Measurements from ENCODE around the gene C5orf34. TPM values are rescaled to one million over a fixed set of nuclear protein-coding genes. Genes with fewer than 3 reads are reported as not detected.

The C5orf34 gene
- total and polyA plus RNA-seq, 2 donors (not counting 3 experiments of a cell fraction or from before 2014, with no cell fraction given): 2.1 to 6.5 TPM

DNA sequence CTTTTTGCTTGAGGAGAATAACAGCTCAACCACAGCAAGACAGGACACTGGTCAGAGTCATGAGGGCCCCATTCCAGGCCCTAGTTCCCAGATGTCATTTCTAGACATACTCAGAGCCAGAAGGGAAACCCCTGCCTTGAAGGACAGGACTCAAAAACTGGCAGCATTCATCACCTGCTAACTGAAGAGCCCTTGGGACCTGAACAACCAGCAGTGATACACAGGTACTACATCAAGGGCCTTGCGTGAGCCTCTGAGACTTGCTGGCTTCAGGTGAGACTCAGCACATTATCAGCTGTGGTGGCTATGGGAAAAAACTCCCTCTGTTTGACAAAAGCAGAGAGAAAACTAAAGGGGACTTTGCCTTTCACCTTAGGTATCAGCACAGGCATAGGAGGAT lies 53.9 kb downstream of the C5orf34 start:
- TF ChIP-seq, protein P1, sequence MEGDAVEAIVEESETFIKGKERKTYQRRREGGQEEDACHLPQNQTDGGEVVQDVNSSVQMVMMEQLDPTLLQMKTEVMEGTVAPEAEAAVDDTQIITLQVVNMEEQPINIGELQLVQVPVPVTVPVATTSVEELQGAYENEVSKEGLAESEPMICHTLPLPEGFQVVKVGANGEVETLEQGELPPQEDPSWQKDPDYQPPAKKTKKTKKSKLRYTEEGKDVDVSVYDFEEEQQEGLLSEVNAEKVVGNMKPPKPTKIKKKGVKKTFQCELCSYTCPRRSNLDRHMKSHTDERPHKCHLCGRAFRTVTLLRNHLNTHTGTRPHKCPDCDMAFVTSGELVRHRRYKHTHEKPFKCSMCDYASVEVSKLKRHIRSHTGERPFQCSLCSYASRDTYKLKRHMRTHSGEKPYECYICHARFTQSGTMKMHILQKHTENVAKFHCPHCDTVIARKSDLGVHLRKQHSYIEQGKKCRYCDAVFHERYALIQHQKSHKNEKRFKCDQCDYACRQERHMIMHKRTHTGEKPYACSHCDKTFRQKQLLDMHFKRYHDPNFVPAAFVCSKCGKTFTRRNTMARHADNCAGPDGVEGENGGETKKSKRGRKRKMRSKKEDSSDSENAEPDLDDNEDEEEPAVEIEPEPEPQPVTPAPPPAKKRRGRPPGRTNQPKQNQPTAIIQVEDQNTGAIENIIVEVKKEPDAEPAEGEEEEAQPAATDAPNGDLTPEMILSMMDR (IDR thresholded peaks at IDR 0.05; ENCODE audit: extremely low read depth in 1 of 2, insufficient read depth in 1 of 2, low read depth in 1 of 2, low read length in 2 of 2): no peak
- TF ChIP-seq, protein P2, sequence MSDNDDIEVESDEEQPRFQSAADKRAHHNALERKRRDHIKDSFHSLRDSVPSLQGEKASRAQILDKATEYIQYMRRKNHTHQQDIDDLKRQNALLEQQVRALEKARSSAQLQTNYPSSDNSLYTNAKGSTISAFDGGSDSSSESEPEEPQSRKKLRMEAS (IDR thresholded peaks at IDR 0.05; ENCODE audit: insufficient read depth, insufficient read length): no peak
- TF ChIP-seq POLR2A (IDR thresholded peaks at IDR 0.05; ENCODE audit: low read depth, low read length) (no peak), EZH2 (IDR thresholded peaks at IDR 0.05; ENCODE audit: borderline replicate concordance, low read depth, low read length, severe bottlenecking) (no peak), GATA2 (IDR thresholded peaks at IDR 0.05; ENCODE audit: insufficient read depth, insufficient read length, low read depth, low read length) (no peak), POLR2AphosphoS5 (IDR thresholded peaks at IDR 0.05; ENCODE audit: insufficient read depth, low read depth, low read length) (no peak), FOS (IDR thresholded peaks at IDR 0.05; ENCODE audit: borderline replicate concordance, insufficient read depth, low read length) (no peak), MYC (IDR thresholded peaks at IDR 0.05; ENCODE audit: low read depth, low read length) (no peak), JUN (IDR thresholded peaks at IDR 0.05; ENCODE audit: borderline replicate concordance, insufficient read depth, insufficient read length, low read depth) (no peak)
- Histone ChIP-seq H3K36me3 (ENCODE audit: control insufficient read depth in 2 of 2, extremely low read depth in 1 of 2, insufficient read depth in 2 of 2, low read length in 2 of 2) (no peaks in the 10 kb centered on the region), H2AFZ (ENCODE audit: low read depth, low read length) (no peak overlapping the region), H3K4me1 (ENCODE audit: control insufficient read depth, extremely low read depth, insufficient read depth, low read length) (no peaks in the 10 kb centered on the region), H3K4me2 (ENCODE audit: insufficient read depth, low read length) (no peak overlapping the region), H4K20me1 (replicated peaks; ENCODE audit: control insufficient read depth, extremely low read depth, insufficient read depth, low read length) (no peaks in the 10 kb centered on the region), H3K9me1 (replicated peaks; ENCODE audit: control insufficient read depth, extremely low read depth, insufficient read depth, low read length) (no peaks in the 10 kb centered on the region), H3K9ac (replicated peaks; ENCODE audit: extremely low read depth, insufficient read depth, low read length) (no peak overlapping the region), H3K27me3 (ENCODE audit: control insufficient read depth in 2 of 2, insufficient read depth in 2 of 2, low read length in 2 of 2) (no peaks in the 10 kb centered on the region), H3K4me3 (replicated peaks in 1 of 3; ENCODE audit: insufficient read depth in 1 of 3, low read depth in 1 of 3, low read length in 3 of 3) (no peak overlapping the region), H3K27ac (ENCODE audit: insufficient read depth, low read depth, low read length) (no peak overlapping the region), H3K79me2 (ENCODE audit: control insufficient read depth, insufficient read depth, low read length) (no peaks in the 10 kb centered on the region), H3K9me3 (replicated peaks; ENCODE audit: control insufficient read depth, insufficient read depth, low read length) (no peaks in the 10 kb centered on the region)
- ChIA-PET CTCF (no interaction called here), POLR2A (no interaction called here)
- dilution Hi-C loops (cut with MboI; ENCODE audit: extremely low pct_ligation_motif_present, low sequenced_read_pairs) (no loop called here), intact Hi-C loops (cut with micrococcal nuclease) (no loop called here)
- FAIRE-seq (no peak), DNase-seq (ENCODE audit: low read depth, low spot score) (no peak)
- BruUV-seq (replicated peaks): no TSS peak
